ENCODE results near the gene CRYGA.
"Not testable (repeated sequence)": the region's sequence is repeated elsewhere in the genome, so short reads cannot be mapped to it uniquely, and the experiment has no call there.

Gene CRYGA

DNA sequence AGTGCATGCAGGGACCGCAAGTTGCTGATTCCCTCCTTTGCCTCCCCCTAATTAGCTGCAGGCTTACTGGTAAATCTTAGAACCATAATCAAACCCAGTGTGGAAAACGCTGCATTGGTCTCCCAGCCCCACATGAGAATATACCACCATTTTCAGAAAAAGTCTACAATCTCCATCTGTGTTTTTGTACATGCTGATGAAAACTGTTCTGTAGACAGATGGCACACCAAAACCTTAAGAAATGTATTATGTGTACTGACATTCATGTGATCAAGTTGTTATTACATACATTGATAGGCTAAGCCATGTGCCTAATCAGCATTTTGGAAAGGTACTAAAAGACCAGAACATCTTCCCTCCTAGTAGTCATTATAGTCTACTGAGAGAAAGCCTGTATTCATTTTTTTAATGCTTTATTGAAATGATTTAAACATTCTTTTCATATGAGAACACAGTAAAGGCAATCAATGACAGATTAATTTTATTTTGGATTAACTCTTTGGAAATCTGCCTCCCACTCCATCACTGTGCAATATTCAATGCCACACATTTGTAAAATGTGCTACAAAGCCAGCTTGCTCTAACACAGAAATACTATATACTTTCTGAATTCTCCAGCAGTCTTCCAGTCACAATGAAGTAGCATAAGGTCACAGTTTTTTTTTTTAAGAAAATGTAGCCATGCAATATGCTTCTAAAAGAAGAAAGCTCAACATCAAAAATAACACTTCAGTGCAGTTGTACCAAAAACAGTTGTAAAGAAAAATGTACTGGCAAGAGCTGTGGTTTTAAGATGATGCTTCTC is 1.8 kb upstream of the CRYGA start:
- no peak for DNase-seq

DNA sequence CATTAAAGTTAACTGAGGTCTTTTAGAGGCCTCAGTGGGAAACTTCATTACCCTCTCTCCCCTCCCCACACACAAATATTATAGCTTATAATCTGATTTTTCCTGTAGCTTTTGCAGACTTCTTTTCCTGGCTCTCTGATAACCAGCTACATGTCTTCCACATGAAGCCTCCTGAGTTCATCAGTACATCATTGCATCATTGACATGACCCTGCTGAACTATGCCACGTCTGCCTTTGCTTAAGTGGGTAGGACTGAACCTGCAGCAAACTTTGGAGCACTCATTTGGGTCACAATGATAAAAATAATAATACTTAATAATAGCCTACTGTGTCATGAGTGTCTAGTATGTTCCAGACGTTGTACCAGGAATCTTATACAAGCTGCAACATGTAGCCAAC is 7.0 kb downstream of the CRYGA start:
- no peak for DNase-seq

DNA sequence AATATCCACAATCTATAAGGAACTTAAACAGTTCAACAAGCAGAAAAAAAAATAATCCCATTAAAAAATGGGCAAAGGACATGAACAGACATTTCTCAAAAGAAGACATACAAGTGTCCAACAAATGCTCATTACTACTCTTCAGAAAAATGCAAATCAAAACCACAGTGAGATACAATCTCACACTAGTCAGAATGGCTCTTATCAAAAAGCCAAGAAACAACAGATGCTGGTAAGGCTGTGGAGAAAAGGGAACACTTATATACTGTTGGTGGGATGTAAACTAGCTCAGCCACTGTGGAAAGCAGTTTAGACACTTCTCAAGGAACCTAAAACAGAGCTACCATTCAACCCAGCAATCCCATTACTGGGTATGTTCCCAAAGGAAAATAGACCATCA is 10.2 kb downstream of the CRYGA start:
- no peak for DNase-seq

DNA sequence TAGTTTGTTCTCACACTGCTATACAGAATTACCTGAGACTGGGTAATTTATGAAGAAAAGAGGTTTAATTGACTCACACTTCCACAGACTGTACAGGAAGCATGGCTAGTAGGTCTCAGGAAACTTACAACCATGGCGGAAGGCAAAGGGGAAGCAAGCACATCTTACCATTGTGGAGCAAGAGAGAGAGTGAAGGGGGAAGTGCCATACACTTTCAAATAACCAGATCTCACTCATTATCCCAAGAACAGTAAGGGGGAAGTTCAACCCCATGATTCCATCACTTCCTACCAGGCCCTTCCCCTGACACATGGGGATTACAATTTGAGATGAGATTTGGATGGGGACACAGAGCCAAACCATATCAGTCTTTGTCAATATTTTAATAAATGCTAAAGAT is 12.4 kb downstream of the CRYGA start:
- DNase-seq, result no peak

DNA sequence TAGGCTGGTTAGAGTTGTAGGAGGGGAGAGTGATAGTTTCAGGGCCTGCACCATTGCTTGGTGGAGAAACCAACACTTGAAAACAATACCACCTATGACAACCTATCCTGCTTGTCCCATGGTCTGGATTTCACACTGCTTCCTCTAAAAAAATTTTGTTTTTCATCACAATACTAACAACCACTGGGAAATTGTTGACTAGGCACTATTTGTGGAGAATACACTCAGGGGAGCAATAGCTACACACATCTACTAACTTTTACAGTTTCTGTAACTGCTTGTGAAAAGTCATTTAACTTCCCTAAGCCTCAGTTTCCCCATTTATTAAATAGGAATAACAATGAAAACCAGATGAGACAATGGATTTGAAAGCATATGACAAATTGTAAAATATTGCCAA is 13.3 kb downstream of the CRYGA start:
- DNase-seq, result no peak

DNA sequence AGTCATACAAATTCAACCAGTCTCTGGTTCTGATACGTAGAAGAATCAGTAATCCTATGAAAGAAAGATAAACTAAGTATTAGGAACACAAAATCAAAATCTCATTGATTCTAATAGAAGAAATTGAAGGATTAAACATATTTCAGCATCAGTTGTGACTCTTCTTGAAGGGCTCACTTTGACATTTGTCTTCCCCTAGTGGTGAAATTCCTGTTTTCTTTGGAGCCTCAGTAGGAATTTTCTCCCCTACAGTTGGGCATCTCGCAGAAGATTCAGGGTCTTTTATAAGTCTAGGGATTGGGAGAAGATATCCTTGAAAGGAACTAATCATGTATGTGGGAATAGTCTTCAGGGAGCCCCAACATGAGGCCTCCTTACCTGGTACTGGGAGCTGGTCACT is 14.6 kb downstream of the CRYGA start:
- DNase-seq, result no peak

DNA sequence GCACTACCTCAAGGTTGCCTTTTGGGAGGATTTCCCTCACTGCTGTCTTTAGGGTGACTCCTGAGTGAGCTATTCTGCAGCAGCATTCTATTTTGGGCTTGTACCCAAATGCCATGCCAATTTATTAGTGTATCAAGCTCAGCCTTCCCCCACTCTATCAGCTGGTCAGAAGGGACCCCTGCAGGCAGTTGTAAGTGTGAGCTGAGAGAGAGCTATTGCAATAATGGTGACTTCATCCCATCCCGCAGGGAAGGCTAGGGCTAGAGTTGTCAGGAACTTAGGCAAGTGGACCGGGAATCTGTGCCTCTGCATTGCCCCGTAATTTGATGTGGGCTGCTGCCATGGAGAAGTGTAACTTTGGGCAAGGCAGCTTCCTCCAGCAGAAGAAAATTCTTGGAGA is 15.6 kb downstream of the CRYGA start:
- no peak for DNase-seq

DNA sequence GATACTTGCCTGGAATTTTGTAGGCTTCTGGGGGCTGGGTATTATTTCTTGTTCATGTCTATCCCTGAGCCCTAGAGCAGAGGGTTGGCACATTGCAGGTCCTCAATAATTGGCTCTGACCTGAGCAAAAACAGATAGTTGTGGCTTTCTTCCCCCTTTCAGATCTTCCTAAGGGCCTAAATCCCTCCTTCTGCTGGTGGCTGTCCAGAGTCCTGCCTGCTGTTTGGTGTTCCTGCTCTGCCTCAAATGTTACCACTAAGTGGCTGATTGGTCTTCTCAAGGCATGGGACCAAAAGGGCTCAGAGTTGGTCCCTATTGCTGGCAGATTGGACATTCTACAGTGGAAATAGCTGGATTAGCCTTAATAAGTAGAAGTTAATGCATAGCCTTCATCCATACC is 16.4 kb downstream of the CRYGA start:
- no peak for DNase-seq

DNA sequence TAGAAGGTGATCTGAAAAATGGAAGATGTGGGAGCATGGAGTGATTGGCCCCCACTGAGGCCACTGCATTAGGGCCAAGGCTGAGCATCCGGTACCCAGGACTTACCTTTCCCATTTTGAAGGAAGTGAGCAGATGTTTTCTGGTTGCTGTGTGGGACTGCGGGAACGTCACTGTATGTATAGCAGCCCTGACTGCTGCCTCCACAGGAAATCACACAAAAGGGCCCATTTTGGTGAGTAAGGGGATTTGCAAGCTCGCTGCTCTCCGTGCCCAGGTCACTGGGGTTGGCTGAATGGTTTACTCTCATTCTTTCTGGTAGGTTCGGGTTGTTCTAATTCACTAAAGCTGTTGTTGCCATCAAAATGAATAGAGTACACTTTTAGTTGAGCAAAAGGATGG is 17.4 kb downstream of the CRYGA start, which contains the start of gene CRYGB:
Gene CRYGB, minus strand, starts transcription at position 153 of the 400 bp plus-strand sequence. Its CDS starts 38 bp downstream, at position 115.
- DNase-seq, result no peak

DNA sequence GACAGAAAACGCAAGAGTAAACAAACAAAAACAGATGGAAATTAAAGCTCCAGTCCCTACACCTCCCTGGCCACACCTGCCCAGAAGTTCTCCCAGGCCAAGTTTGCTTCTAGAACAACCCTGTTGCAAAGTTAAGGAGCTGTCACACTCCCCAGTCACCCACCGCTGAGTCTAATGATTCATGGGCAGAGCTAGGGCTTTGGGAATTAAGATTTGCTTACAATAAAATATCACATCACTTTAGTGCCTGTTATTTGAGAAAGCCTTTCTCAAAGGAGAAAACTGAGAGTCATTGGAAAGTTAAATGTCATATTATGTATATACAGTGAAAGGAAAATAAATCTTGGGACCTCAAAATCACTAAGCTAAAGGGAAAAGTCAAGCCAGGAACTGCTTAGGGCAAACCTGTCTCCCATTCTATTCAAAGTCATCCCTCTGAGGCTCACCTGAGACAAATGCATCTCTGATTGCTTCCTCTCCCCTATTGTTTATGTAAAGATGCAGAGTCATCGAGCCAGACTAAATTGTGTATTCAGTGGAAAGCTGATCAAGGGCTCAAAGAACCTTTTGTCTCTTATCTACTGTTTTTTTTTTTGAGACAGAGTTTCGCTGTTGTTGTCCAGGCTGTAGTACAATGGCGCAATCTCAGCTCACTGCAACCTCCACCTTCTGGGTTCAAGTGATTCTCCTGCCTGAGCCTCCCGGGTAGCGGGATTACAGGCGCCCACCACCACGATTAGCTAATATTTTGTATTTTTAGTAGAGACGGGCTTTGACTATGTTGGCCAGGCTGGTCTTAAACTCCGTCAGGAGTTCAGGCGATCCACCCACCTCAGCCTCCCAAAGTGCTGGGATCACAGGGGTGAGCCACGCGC is 20.2 kb downstream of the CRYGA start:
- no peak for DNase-seq

DNA sequence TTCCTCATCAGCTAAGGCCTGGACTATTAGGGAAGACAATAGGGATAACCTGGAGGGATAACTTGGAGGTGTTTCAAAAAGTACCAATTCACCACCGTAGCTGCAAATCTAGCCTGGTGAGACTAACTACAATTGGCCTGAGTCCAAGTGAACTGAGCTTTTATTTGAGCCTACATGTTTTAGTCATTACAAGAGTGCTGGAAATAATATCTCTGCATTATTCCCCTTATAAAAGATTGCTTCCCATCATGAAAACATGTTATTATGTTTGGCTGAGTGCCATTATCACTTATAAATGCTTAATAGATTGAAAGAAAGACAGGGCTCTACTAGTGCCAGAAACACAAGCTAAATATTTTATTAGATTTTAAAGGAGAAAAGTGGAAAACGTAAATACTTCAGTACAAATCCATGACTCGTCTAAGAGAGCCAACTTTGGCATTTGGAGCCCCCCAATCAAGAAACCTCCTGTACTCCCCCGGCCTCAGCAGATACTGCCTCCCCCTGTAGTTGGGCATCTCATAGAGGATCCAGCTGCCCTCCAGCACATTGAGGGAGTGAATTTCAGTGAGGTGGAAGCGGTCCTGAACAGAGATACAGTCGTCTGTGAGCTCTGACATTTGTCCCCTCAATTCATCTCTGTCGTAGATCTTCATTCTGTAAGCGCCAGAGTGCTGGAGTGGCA is 21.0 kb downstream of the CRYGA start:
- peak; percentile 5 for DNase-seq

DNA sequence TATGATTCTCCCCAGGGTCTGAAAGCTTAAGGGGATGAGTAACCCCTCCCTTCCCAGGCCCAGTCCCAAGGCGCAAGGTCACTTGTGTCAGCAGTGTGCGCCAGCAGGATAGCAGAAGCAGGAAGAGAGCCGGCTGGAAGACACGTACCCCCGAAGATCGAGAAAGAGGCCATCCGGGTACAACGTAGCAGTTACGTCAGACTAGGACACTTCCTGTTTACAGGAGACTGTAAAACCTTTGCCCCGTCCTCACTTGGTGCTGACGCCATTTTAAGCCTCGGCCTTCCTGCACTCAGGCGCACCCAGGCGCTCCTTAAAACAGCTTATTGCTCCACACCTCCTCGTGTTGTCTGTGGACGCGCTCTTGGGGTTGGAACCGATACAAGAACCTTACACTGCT is 23.9 kb downstream of the CRYGA start:
- DNase-seq, result no peak

DNA sequence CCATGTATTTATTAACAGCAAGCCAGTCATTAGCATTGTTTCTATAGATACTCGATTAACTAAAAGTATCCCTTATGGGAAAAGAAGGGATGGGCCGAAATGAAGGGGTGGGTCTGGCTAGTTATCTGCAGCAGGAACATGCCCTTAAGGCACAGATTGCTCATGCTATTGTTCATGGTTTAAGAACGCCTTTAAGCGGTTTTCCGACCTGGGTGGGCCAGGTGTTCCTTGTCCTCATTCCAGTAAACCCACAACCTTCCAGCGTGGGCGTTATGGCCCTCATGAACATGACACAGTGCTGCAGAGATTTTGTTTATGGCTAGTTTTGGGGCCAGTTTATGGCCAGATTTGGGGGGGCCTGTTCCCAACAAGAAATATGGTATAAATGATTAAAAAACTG is 25.1 kb downstream of the CRYGA start:
- not testable (repeated sequence) for DNase-seq

DNA sequence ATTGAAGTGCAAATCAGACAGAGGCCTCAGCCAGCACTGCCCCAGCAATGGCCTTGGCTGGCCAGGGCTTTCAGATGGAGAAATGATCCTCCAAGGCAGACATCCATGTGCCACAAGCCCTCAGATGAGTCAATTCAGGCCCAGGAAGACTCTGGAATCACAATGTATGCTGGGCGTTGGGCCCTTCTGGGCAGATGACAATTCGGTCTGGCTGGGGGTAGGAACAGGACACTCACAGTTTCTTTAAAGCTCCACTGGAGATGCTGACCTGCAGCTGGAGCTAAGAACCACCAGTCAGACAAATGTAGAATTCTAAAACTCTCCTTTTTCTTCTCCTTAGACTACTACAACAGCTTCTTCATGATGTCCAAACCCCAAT is 26.7 kb downstream of the CRYGA start:
- no peak for DNase-seq

DNA sequence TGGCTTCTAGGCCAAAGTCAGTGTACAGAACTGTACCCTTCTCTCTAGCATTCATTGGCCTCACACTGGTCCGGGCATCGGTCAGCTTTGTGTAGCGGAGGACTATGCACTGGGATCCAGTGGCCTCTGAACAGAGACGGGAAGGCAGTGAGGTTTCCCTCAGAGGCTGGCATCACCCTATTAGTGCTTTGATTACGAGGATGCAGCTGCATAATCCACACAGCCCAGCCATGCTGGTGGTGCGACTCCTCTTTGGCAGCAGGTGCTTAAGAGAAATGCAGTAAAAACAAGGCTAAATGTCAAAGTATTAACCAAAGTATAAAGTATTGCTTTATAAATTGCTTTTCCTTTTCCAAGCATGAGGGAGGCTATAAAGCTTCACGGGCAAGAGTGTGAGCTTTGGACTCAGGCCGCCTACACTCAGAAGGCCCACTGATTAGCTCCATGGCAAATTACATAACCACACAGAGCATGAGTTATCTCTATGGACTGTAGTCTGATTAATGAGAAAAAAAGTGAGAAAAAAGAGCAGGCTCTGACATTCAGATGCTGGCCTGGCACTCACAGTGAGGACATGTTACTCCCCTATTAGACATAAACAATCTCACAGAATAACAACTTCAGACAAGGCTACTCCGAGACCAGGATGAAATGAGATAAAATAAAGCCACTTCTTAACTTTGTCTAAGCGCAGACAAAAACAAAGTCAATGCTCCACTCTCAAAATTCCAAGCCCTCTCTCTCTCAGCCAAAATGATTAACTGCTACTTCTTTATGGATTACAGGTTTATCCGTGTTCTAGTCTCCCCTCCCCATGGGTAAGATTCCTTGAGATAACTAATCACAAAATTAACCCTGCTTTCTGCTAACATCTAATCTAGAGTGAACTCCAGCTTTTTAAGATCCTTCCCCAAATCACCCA is 27.3 kb downstream of the CRYGA start:
- no peak for DNase-seq

DNA sequence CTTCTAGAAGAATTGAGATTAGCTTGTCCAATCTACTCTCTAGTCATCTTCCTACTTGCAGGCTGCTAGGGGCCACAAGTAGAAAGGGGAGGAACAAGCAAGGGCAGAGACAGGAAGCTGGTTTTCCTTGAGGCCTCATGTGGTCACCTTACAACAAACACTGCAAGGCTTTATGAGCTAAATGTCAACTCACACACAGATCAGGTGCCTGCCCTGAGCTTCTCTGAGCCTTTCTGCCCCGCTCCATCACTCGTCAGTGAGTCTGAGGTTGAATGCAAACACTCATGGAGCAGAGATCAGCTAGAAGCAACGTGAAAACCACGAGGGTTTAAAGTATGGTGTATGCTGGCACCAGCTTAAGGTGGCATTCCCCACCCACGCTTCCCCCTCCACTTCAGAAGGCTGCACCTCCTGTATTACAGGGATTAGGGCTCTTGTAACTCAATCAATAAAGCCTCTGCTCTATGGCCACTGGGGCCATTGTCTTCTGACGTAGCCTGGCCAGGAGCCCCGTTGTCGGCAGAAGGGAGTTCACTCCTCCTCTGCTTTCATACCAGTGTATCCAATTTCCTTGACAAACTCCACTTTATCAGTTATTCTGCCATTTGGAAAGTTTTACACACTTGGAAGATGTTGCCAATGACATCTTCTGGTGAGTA is 28.3 kb downstream of the CRYGA start:
- no peak for DNase-seq

DNA sequence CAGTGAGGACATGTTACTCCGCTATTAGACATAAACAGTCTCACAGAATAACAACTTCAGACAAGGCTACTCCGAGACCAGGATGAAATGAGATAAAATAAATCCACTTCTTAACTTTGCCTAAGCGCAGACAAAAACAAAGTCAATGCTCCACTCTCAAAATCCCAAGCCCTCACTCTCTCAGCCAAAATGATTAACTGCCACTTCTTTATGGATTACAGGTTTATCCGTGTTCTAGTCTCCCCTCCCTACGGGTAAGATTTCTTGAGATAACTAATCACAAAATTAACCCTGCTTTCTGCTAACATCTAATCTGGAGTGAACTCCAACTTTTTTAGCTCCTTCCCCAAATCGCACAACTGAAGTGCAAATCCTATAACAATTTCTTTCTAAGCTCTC is 32.7 kb downstream of the CRYGA start:
- no peak for DNase-seq

DNA sequence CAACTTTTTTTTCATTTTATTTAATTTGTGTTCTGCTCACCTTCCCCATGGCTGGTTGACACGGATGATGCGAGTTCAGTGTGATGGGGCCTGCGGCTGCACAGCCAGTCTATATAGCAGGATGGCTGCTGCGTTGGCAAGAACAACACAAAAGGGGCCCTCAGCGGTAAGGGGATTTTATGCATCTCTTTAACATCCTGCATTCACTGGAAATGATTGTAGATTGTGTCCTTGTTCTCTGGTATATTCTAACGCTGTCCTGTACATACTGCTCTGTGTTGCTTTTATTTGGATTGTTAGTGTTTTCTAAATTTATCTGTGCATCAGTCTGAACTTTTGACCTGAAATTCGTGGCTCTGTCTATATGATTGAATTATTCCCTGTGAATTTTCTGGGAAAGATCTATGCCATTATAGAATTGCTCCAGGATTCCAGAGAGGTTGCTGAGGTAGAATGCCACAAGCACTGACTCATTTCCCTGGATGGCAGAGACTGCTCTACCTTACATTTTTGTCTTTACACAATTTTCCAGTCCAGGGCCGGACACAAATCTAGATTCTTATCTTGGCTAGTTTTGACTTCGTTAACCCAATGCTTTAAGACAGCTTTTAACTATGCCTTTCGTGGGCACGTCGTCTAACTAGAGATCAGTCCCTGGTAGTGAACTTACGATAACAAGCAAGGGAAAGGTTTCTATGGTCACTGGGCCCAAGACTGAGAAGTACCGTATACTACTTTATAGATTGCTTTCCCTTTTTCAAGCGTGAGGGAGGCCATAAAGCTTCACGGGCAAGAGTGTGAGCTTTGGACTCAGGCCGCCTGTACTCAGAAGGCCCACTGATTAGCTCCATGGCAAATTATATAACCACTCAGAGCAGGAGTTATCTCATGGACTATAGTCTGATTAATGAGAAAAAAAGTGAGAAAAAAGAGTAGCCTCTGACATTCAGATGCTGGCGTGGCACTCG is 33.4 kb downstream of the CRYGA start, which contains the start of gene CRYGC:
Gene CRYGC, minus strand, starts transcription at position 85 of the 968 bp plus-strand sequence. Its CDS starts 36 bp downstream, at position 49.
- DNase-seq, result peak; percentile 6

DNA sequence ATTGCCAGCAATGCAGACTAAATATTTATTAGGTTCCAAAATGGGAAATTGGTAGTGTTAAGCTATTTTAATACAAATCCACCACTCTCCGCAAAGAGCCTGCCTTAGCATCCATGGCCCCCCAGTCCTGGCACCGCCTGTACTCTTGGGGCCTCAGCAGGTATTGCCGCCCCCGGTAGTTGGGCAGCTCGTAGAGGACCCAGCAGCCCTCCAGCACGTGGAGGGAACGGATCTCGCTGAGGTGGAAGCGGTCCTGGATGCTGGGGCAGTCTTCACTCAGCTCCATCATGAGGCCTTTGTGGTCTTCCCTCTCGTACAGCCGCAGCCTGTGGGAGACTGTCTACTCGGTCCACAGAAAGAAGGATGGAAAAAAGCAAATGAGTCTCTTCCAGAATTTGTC is 35.3 kb downstream of the CRYGA start:
- no peak for DNase-seq

DNA sequence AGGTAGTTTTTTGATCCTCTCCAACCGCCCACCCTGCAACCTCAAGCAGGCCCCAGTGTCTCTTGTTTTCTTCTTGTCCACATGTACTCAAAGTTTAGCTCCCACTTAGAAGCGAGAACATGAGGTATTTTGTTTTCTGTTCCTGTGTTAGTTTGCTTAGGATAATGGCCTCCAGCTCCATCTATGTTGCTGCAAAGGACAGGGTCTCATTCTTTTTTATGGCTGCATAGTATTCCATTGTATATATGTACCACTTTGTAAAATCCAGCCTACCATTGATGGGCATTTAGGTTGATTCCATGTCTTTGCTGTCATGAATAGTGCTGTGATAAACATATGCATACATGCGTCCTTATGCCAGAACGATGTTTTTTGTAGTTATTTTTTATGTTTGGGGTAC is 36.3 kb downstream of the CRYGA start:
- DNase-seq, result no peak

DNA sequence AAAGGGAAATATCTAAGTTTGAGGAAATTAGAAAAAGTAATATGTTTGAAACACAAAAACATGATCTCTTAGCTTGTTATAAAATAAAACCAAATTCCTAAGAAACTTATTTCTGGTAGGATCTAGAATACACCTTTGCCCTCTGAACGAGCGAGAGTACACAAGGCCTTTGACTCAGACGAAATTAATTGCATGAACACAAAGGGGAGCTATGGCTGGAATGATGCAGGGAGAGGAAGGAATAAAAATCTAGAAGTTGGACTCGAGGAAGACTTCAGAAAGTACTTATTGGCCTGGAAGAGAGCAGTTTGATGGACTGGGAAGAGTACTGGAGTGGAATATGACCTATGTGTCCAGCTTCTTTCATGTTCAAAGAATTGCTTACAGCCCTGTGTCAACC is 38.1 kb downstream of the CRYGA start:
- no peak for DNase-seq

Measured in EL (cell line).